Activated T-cell treated with anti-CD3 and anti-CD28 coated beads, Interleukin-2, amount 50 U/mL, for 4 hours (primary cell): Measurements from ENCODE around the gene CA11. TPM values are rescaled to one million over a fixed set of nuclear protein-coding genes. Genes with fewer than 3 reads are reported as not detected.

Source experiments
- ATAC-seq, 2 donors: fragments of 200-7000 bp; cut with Tn5 transposase; one replicate each; pipeline ENCODE4 v1.10.0; 2021
- DNase-seq: peaks from one replicate; pipeline ENCODE4 v3.0.0-alpha.2; 2020
- H3K27me3 Mint-ChIP-seq: one replicate; pipeline ENCODE4 v1.8.0; 2021; ENCODE audit warnings: low read depth, mixed read lengths
- H3K36me3 Mint-ChIP-seq: one replicate; pipeline ENCODE4 v1.8.0; 2022; ENCODE audit warnings: mixed read lengths; ENCODE audit not compliant: insufficient read depth
- H3K4me1 Mint-ChIP-seq: one replicate; pipeline ENCODE4 v1.8.0; 2021; ENCODE audit warnings: low read depth, mixed read lengths
- H3K4me3 Mint-ChIP-seq: one replicate; pipeline ENCODE4 v1.8.0; 2021; ENCODE audit warnings: mild to moderate bottlenecking, moderate library complexity, mixed read lengths
- H3K9me3 Mint-ChIP-seq: one replicate; pipeline ENCODE4 v1.8.0; 2021; ENCODE audit warnings: mixed read lengths
- total RNA-seq, 3 donors: library from RNA; stranded (reverse); gene quantifications; one replicate each; pipeline ENCODE4 v1.2.1, GENCODE V29; 2021

The CA11 gene
- total RNA-seq, 3 donors from 2014 or later, result 8.8 to 11.6 (median 9.1) TPM

DNA sequence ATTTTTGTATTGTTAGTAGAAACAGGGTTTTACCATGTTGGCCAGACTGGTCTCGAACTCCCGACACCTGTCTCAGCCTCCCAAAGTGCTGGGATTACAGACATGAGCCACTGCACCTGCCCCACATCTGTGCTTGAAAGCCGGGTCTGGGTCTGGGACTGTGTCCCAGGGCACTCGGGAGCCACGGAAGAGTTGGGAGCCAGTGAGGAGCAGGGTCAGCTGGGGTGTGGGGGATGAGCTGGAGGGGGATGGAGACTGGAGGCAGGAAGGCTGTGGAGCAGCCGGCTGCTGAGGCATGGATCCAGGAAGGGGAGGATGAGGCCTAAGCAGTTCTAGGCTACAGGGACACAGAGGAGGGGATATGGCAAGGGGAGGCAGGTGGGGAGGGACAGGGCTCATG is 50.2 kb downstream of the CA11 start:
- no peak for DNase-seq
- Mint-ChIP-seq H3K4me1 (peaks cover 12% of the 10 kb centered on the region), H3K36me3 (no peaks in the 10 kb centered on the region), H3K27me3 (no peaks in the 10 kb centered on the region), H3K9me3 (no peaks in the 10 kb centered on the region), H3K4me3 (peak overlapping the region; percentile 23)
- ATAC-seq, result no peak

DNA sequence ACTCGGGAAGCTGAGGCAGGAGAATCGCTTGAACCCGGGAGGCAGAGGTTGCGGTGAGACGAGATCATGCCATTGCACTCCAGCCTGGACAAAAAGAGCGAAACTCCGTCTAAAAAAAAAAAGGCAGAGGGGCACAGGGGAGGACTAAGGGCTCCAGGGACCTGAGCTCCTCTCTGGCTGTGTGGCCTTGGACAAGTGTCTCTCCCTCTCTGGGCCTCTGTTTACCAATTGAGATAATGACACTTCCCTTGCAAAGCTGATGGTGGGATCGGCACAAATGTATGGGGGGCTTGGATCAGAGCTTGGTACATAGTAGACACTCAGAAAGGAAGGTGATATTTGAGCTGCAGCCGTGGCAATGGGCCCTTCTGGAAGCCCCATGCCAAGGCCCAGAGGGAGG is 50.8 kb downstream of the CA11 start:
- DNase-seq (no peak), ATAC-seq (no peak)
- Mint-ChIP-seq H3K27me3 (no peaks in the 10 kb centered on the region), H3K9me3 (no peaks in the 10 kb centered on the region), H3K4me3 (peak overlapping the region; percentile 9), H3K36me3 (no peaks in the 10 kb centered on the region), H3K4me1 (peaks cover 12% of the 10 kb centered on the region)

DNA sequence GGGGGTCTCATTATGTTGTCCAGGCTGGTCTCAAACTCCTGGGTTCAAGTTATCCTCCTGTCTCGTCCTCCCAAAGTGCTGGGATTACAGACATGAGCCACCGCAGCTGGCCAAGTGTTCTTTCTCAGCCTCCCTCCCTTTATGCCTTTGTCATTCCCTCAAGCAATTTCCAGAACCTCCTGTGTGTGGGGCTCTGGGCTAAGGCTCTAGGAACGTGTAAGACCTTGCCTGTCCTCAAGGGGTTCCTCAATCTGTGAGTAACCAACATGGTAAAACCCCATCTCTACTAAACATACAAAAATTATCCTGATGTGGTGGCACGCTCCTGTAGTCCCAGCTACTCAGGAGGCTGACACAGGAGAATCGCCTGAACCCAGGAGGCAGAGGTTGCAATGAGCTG is 55.0 kb downstream of the CA11 start:
- Mint-ChIP-seq H3K27me3 (no peaks in the 10 kb centered on the region), H3K36me3 (no peaks in the 10 kb centered on the region), H3K4me3 (no peak overlapping the region), H3K4me1 (peaks cover 16% of the 10 kb centered on the region), H3K9me3 (no peaks in the 10 kb centered on the region)
- DNase-seq (no peak), ATAC-seq (no peak)

DNA sequence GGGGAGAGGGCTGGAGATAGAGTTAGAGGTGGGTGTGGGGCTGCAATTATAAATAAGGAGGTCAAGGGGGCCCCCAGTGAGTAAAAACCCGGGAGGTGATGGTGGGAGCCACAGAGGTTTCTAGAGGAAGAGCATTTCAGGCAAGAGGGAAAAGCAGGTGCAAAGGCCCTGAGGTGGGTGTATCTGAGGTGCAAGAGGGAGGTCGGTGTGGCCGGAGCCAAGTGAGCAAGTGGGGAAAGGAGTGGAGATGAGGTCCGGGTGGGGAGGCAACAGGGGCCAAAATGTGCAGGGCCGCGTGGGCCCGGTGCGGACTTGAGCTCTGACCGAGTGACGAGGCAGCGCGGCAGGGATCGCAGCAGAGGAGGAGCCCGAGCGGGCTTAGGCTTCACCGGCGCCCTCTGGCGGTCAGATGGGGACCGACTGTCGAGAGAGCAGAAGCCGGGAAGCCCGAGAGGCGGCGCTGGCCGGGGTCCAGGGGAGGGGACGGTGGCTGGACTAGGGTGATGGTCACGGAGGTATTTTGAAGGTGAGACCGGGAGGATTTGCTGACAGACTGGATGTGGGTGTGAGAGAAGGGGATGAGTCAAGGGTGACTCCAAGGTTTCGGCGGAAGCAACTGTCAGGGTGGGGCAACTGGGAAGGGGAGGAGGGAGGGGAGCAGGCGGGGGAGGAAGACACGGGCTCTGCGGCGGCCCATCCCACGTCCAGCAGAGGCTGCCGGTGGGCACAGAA is 57.2 kb downstream of the CA11 start:
- H3K27me3 Mint-ChIP-seq, result peaks cover 6% of the 10 kb centered on the region
- H3K4me1 Mint-ChIP-seq, result peaks cover 18% of the 10 kb centered on the region
- ATAC-seq (peak; percentile 84 to 91), DNase-seq (peak; percentile 85)
- no peaks in the 10 kb centered on the region for H3K36me3 Mint-ChIP-seq
- H3K4me3 Mint-ChIP-seq, result peak overlapping the region; percentile 73
- peaks cover 3% of the 10 kb centered on the region for H3K9me3 Mint-ChIP-seq

Other genes starting within 250 kb of the CA11 start
- gene GRWD1, start 200.2 kb downstream of the CA11 start, total RNA-seq, result 100 to 1,000 TPM; 175 to 192 (median 187) TPM
- gene KCNJ14, start 190.6 kb downstream of the CA11 start, total RNA-seq, result 1 to 10 TPM; 3.1 to 3.3 (median 3.3) TPM
- 10 to 100 TPM; 30.7 to 36.2 (median 31.5) TPM for gene CYTH2, start 176.8 kb downstream of the CA11 start, total RNA-seq
- gene LMTK3, start 134.4 kb downstream of the CA11 start, total RNA-seq, result 1 to 10 TPM; 1.8 to 2.6 (median 2.0) TPM
- gene SULT2B1, start 94.0 kb downstream of the CA11 start, total RNA-seq, result not detected
- gene SPACA4, start 39.4 kb downstream of the CA11 start, total RNA-seq, result not detected
- 10 to 100 TPM; 11.3 to 15.7 (median 13.1) TPM for gene FAM83E, start 31.1 kb downstream of the CA11 start, total RNA-seq
- gene RPL18, start 27.0 kb downstream of the CA11 start, total RNA-seq, result 1,000 to 10,000 TPM; 2,406 to 2,595 (median 2,478) TPM
- 10 to 100 TPM; 39.8 to 43.1 (median 40.6) TPM for gene SPHK2, start 26.7 kb downstream of the CA11 start, total RNA-seq
- 10 to 100 TPM in 2 of 3 donors, 1 to 10 TPM in 1; 6.7 to 12.3 (median 11.2) TPM for gene DBP, start 8.8 kb downstream of the CA11 start, total RNA-seq
- gene NTN5, start 26.8 kb upstream of the CA11 start, total RNA-seq, result under 1 TPM; 0.11 to 0.26 (median 0.18) TPM
- under 1 TPM in 1 of 3 donors, not detected in 2; 0.14 TPM for gene FUT2, start 49.8 kb upstream of the CA11 start, total RNA-seq
- gene MAMSTR, start 73.5 kb upstream of the CA11 start, total RNA-seq, result under 1 TPM; 0.33 to 0.69 (median 0.51) TPM
- gene RASIP1, start 94.4 kb upstream of the CA11 start, total RNA-seq, result under 1 TPM; 0.16 to 0.65 (median 0.18) TPM
- gene IZUMO1, start 100.7 kb upstream of the CA11 start, total RNA-seq, result not detected
- gene FUT1, start 106.5 kb upstream of the CA11 start, total RNA-seq, result under 1 TPM; 0.13 to 0.22 (median 0.18) TPM
- not detected for gene FGF21, start 109.3 kb upstream of the CA11 start, total RNA-seq
- gene BCAT2, start 164.8 kb upstream of the CA11 start, total RNA-seq, result 10 to 100 TPM; 73.0 to 81.7 (median 78.2) TPM
- under 1 TPM; 0.37 to 0.65 (median 0.61) TPM for gene HSD17B14, start 190.3 kb upstream of the CA11 start, total RNA-seq
- gene PLEKHA4, start 222.4 kb upstream of the CA11 start, total RNA-seq, result 1 to 10 TPM; 4.1 to 4.6 (median 4.6) TPM
- gene PPP1R15A, start 226.2 kb upstream of the CA11 start, total RNA-seq, result 100 to 1,000 TPM in 2 of 3 donors, 10 to 100 TPM in 1; 76.0 to 134 (median 110) TPM